GM19328 (cell line): ENCODE data around the gene KIZ.
"Not testable (repeated sequence)": the region's sequence is repeated elsewhere in the genome, so short reads cannot be mapped to it uniquely, and the experiment has no call there.

Experiments used
- ATAC-seq: cut with Tn5 transposase; IDR thresholded peaks from one replicate; pipeline ENCODE4 v1.9.1; 2021; ENCODE audit warnings: mild to moderate bottlenecking, moderate library complexity; ENCODE audit not compliant: unreplicated experiment

Gene KIZ

GRCh38 chr20:21136015-21136732 lies 10.3 kb downstream of the KIZ start:
- no peak for ATAC-seq

DNA sequence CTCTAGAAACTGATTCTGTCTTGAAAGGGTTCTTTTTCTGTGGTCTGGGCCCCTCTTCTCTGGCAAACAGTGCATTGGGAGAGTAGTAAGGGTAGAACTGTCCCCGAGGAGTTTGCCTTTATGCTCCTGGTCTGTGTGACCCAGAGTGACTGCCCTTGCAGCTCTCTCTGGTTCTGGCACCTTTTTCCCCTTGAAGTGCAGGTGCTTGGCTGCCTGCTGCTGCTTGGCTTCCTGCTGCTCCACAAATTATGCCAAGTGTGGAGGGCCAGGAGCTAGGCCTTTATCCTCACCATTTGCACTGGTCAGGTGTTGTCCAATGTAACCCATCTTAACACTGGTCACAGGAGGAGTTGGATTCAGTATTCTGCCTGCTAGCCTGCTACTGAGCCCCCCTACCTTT lies 11.2 kb downstream of the KIZ start:
- no peak for ATAC-seq

DNA sequence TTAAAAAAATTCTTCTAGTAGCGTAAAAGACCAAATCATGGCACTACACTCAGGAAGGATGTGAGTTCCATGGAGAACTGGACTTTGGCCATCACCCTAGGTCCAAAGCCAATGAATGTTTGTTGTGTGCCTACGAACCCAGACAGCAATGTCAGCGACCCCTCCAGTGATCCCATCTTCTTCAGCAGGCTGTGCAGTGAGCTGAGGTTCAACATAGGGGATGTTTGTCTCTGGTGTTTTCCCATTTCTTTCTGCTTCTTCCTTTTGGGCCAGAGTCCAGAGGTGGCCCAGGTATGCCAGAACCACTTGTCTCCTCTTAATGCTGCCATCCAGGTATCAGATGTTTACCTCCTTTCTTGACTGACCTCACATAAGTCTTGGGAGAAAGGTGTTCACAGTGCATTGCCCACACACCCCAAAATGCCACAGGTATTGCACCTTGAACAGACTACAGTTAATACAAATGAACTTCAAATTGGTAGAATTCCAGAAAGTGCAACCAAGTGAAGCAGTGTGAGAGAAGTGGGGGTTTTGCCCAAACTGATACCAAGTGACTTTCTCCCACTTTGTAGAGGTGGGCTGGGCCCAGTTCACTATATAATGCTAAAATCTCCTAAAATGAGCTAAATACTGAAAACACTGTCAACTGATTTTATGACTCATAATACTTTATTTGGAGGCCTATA lies 14.1 kb downstream of the KIZ start:
- no peak for ATAC-seq

DNA sequence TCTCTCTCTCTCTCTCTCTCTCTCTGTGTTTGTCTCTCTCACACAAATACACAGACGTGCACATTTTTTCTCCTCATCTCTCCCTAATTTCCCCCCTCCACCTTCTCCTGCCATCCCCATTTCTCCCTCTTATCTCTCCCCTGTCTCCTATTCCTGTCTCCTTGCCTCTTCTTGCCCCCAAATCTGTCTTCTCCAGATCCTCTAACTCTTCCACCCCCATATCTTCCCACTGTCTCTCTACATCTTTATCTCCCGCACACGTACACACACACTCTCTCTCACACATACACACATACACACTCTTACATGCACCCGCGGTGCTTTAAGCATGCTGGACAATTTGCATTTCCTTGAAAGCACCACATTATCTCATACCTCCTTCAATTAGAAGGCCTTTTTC lies 15.9 kb downstream of the KIZ start:
- ATAC-seq, result no peak

- ATAC-seq, result no peak
These were observed 17.5 kb downstream of the KIZ start for GRCh38 chr20:21143194-21143890.

DNA sequence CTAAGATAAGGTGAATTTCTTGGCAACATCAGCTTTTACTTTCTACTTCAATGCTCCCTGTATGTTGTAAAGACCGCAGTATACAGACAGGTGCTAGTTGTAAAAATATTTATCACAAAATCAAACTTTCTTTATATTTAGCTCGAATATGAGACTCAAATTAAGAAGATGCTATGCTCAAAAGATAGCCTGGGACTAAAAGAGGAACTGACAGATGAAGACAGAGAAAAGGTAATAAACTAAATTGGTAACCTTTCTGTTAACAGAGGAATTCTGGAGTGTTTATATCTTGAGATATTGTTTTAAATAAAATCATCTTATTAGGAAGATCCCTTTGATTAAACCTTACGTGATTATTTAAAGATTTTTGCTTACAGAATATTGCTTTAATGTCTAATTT lies 19.5 kb downstream of the KIZ start:
- ATAC-seq, result no peak

- ATAC-seq, result no peak
These were observed 20.3 kb downstream of the KIZ start for GRCh38 chr20:21146215-21146614.

DNA sequence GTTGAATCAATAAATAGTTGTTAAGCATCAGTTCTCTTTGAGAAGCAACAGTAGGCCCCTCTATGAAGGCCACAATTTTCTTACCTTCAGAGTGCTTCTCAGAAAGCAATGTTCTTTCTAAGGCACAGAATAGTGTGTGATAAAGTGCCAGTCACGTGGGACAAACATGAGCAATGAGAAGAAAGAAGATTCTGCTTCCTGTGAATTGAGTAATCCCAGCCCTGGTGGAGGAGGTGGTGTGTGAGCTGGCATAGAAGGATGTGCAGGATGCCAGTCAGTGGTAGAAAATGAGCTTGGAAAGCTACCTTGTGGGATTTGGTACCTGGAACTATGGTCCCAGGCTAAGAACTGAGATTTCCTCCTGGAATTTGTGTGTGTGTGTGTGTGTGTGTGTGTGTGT lies 21.7 kb downstream of the KIZ start:
- no peak for ATAC-seq

GRCh38 chr20:21149344-21149743 lies 23.5 kb downstream of the KIZ start:
- ATAC-seq, result no peak

DNA sequence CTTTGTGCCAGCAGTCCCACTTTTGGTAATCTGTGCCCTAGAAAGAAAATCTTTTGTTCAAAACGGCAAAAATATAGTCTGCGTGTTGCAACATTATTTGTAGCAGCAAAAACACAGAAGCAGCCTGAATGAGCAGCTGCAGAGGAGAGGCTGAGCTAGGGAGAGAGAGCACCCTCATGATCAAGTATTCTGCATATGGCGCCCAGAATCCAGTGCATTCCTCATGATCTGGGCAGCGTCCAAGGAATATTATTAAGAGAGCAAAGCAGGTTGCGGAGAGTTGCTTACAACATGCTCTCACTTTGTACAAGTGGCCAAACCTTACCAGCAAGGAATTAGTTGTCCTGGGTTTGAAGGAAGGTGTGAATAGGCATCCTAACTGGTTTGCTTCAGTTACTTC lies 25.9 kb downstream of the KIZ start:
- no peak for ATAC-seq

DNA sequence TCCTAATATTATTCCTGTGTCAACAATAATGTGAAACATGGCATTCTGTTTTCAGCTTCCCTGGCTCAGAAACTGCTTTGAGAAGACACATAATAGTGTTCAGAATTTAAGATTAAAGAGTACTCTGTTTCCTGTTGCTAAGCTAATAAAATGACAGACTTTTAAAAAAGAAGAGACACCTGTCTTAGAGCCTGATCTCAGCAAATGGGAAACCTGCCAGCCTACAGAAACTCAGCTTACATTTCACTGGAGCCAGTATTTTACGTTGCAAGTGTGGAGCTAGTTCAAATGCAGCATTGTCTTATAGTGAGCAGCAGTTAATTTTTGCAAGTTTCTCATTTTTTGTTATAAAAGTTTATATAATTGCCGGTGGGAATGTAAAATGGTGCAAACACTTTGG lies 28.8 kb downstream of the KIZ start:
- ATAC-seq, result no peak

- no peak for ATAC-seq
These were observed 29.4 kb downstream of the KIZ start for GRCh38 chr20:21155268-21155667.

DNA sequence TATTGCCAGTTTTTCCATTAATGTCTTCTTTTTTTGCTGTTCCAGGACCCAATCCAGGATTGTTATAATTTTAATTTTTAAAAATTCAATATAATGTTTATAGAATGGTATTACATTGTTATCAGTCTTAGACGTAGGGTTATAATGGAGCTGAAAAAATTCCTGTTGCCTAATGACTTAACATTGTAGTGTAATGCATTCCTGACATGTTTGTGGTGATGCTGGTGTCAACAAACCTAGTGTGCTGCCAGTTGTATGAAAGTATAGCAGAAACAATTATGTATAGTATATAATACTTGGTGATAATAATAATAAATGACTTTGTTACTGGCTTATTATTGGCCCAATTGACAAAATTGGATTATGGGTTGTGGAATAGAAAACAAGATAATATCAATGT lies 30.4 kb downstream of the KIZ start:
- ATAC-seq, result no peak

DNA sequence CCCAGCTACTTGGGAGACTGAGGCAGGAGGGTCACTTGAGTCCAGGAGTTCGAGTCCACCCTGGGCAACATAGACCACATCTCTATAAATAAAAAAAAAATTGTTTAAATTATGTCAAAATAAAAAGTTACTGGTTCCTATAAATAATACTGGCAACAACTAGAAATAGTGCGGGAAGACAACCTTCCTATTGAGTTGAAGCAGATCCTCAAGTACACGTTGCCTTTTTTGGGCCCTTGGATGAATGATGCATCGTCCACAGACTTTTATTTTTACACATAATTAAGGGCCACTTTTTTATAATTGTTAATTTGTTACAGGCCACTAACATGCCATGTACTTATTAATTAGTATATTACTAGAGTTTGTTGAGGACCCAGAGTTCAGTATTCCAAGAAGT lies 31.1 kb downstream of the KIZ start:
- ATAC-seq, result no peak

- ATAC-seq, result no peak
These were observed 33.9 kb downstream of the KIZ start for GRCh38 chr20:21159658-21160380.

DNA sequence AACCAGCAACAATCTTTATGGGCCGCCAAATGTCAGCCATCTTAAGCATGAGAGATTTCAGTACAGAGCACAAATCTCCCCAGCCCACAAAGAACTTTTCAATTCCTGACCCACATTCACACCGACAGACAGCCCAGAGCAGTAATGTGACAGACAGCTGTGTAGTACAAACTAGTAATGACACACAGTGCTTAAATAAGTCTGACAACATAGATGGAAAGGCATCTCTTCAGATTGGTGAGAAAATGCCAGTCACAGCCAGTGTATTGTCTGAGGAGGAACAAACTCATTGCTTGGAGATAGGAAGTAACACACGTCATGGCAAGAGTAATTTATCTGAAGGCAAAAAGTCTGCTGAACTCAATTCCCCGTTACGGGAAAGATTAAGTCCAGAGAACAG lies 36.0 kb downstream of the KIZ start:
- no peak for ATAC-seq

GRCh38 chr20:21162631-21163030 lies 36.7 kb downstream of the KIZ start:
- ATAC-seq, result no peak

GRCh38 chr20:21166801-21167200 lies 40.9 kb downstream of the KIZ start:
- no peak for ATAC-seq

DNA sequence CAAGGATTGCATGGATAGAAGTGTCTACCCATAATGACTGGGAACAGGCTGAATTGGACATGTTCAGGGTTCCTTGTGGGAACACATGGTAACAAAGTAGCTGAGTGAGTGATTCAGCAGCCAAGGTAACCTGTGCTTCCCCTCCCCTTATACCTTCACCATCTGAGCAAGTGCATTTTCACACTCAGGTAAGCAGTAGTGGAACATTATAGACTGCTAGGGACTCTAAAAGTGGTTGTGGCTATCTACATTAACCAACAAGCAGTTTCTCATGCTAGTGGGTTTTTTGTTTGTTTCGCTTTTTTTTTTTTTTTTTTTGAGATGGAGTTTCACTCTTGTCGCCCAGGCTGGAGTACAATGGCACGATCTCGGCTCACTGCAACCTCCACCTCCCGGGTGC lies 41.4 kb downstream of the KIZ start:
- no peak for ATAC-seq

DNA sequence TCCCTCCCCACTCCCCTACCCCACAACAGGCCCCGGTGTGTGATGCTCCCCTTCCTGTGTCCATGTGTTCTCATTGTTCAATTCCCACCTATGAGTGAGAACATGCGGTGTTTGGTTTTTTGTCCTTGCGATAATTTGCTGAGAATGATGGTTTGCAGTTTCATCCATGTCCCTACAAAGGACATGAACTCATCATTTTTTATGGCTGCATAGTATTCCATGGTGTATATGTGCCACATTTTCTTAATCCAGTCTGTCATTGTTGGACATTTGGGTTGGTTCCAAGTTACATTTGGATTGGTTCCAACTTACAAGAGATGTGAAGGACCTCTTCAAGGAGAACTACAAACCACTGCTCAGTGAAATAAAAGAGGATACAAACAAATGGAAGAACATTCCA lies 42.2 kb downstream of the KIZ start:
- not testable (repeated sequence) for ATAC-seq

- ATAC-seq, result no peak
These were observed 46.7 kb downstream of the KIZ start for GRCh38 chr20:21172626-21173025.

- ATAC-seq, result no peak
These were observed 47.6 kb downstream of the KIZ start for GRCh38 chr20:21173485-21173884.
